Measurements from ENCODE around the gene ZBTB39.
A peak's percentile ranks its signal among the peaks of the same experiment; 100 is the strongest.
"Not testable (repeated sequence)": the region's sequence is repeated elsewhere in the genome, so short reads cannot be mapped to it uniquely, and the experiment has no call there.

Gene ZBTB39

DNA sequence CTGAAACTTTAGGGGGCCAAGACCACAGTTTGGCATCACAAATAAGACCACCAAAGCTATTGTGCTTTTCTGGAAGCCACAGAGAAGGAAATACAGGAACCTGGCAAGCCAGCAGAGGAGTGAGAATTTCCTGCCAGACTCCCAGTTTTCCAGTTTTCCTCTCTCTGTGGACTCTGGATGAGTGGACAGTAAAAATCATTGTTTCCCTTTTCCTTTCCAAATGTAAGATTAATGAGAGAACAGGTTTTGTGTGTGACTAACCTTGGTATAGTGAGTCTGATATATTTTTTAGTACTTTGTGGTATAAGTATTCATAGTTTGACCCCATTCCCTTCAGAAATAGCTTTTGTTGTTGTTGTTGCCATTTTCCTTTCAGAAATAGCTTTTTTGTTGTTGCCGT lies 12.6 kb upstream of the ZBTB39 start:
- TF ChIP-seq, protein P1, sequence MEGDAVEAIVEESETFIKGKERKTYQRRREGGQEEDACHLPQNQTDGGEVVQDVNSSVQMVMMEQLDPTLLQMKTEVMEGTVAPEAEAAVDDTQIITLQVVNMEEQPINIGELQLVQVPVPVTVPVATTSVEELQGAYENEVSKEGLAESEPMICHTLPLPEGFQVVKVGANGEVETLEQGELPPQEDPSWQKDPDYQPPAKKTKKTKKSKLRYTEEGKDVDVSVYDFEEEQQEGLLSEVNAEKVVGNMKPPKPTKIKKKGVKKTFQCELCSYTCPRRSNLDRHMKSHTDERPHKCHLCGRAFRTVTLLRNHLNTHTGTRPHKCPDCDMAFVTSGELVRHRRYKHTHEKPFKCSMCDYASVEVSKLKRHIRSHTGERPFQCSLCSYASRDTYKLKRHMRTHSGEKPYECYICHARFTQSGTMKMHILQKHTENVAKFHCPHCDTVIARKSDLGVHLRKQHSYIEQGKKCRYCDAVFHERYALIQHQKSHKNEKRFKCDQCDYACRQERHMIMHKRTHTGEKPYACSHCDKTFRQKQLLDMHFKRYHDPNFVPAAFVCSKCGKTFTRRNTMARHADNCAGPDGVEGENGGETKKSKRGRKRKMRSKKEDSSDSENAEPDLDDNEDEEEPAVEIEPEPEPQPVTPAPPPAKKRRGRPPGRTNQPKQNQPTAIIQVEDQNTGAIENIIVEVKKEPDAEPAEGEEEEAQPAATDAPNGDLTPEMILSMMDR (IDR thresholded peaks at IDR 0.05; ENCODE audit: insufficient read depth, low read length, poor library complexity, severe bottlenecking) = no peak
- Histone ChIP-seq H3K4me3 (replicated peaks; ENCODE audit: low read depth, low read length) (no peak overlapping the region), H3K36me3 (ENCODE audit: control insufficient read depth, insufficient read depth, low read length) (no peaks in the 10 kb centered on the region), H3K27me3 (replicated peaks; ENCODE audit: control insufficient read depth, insufficient read depth, low read length) (no peaks in the 10 kb centered on the region)
- DNase-seq (ENCODE audit: extremely low read depth, insufficient read length) = no peak

DNA sequence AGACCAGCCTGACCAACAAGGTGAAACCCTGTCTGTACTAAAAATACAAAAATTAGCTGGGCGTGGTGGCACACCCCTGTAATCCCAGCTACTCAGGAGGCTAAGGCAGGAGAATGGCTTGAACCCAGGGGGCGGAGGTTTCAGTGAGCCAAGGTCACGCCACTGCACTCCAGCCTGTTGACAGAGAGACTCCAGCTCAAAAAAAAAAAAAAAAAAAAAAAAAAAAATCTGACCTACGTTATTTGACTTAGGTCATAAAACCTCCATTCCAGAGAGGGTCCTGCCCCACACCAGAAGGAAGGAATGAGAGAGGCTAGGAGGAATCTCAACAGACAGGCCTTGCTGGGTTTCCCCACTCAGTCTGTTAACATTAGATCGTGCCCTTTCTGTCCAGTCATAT lies 12.0 kb upstream of the ZBTB39 start:
- DNase-seq (ENCODE audit: extremely low read depth, insufficient read length); H3K4me3 ChIP-seq (replicated peaks; ENCODE audit: low read depth, low read length); H3K27me3 ChIP-seq (replicated peaks; ENCODE audit: control insufficient read depth, insufficient read depth, low read length); H3K36me3 ChIP-seq (ENCODE audit: control insufficient read depth, insufficient read depth, low read length): not testable (repeated sequence)

DNA sequence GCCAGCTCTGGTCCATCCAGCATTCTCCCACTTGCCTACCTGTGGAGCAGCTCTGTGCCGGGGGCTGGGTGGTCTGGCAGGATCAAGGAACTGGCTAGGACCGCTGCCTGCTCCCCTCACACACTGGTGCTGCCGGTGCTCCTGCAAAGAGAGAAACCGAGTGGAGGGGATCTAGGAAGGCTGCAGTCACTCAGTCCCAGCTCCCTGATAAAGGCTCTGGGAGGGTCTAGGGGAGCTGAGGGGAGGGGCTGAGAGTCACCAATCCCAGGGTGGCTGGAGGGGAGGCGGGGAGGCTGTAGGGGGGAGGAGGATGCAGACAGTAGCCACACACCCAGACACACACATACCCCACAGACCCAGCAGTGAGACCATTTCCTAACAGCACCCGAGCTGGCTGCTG lies 10.0 kb upstream of the ZBTB39 start, which contains the start of gene TAC3:
TSS of gene TAC3 (minus strand) at position 182 of the 400 bp plus-strand sequence. CDS start 732 bp downstream, outside the sequence.
- Histone ChIP-seq H3K27me3 (replicated peaks; ENCODE audit: control insufficient read depth, insufficient read depth, low read length) (no peaks in the 10 kb centered on the region), H3K36me3 (ENCODE audit: control insufficient read depth, insufficient read depth, low read length) (no peaks in the 10 kb centered on the region), H3K4me3 (replicated peaks; ENCODE audit: low read depth, low read length) (no peak within 1 kb of the TSS)
- TF ChIP-seq, protein P1 (IDR thresholded peaks at IDR 0.05; ENCODE audit: insufficient read depth, low read length, poor library complexity, severe bottlenecking) = no peak
- DNase-seq (ENCODE audit: extremely low read depth, insufficient read length) = no peak

DNA sequence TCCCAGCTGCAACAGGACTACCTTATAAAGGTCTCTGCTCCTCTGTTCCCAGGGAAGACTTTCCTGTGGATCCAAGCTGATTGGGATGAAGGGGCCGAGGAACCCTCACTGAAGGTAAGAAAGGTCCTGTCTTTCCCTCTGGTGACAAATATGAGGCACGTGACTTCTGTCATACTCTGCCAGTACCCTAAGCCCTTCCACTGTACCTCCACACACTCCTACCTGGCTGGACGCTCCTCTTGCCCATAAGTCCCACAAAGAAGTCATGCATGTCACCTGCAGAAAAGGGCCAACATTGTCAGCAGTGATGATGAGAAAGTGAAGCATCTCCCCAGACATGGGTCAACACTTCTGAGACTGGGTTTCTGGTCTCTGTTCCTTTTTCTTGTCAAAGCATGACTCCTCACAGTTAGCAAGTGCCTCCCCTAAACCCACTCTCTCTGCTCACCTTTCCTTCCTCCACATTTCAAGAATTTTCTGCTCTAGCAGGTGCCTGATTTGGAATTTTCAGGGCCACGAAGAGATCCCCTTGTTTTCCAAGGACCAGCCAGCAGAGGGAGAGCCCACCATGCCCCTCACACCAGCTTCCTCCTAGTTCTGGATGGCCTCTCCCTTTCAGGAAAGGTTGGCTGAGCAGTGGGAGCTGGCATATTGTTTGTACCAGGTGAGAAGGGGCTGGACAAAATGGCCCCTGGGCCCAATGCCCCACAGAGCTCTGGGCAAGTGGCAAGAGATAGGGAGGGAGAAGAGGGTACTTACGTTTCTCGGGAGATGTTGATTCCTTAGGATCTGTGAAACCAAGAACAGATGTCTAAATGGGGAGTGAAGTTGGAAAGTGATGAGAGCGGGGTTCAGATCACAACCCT lies 6.5 kb upstream of the ZBTB39 start:
- no peak overlapping the region for H3K4me3 ChIP-seq (replicated peaks; ENCODE audit: low read depth, low read length)
- DNase-seq (ENCODE audit: extremely low read depth, insufficient read length) = peak; percentile 23
- no peaks in the 10 kb centered on the region for H3K27me3 ChIP-seq (replicated peaks; ENCODE audit: control insufficient read depth, insufficient read depth, low read length)
- H3K36me3 ChIP-seq (ENCODE audit: control insufficient read depth, insufficient read depth, low read length) = no peaks in the 10 kb centered on the region
- TF ChIP-seq, protein P1 (IDR thresholded peaks at IDR 0.05; ENCODE audit: insufficient read depth, low read length, poor library complexity, severe bottlenecking) = peak; percentile 20

DNA sequence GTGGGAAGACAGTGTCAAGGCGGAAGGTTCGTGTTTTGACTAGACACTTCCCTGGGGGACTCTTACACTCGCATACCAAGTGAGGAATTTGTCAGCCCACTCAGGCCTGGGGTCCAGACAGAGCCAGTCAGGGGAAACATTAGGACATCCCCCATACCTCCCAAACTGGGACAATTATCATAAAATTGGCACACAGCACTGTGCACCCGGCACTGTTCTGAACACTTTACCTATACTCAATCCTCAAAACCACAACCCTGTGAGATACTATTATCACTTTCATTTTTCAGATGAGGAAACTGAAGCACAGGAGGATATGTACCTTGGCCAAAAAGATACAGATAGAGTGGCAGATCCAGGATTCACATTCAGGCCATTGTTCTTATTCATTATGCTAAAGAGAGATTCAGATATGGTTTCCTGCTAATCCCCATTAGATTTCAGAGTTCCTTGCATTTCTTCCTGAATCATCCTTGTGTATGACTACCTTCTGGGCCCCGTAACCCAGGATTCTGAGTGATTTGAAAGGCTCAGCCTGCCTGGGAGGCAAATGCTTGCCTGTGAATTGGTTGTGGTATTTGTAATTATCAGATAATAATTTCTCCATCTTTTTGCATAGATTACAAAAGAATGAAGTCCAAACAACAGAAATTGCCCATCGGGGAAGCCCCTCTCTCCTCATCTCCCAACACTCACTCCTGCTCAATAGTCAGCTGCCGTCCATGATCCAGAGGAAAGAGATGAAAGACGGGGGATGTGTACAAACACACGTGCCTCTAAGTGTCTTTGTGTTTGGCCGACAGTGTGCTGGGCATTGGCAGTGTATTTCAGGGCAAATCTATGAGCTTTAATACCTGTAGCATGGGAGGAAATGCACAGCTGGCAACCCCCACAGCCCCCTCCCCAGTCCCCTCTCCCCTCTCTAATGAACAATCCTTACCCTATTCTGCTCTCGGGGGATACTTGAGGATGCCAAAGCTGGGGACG lies 5.4 kb upstream of the ZBTB39 start:
- no peak for DNase-seq (ENCODE audit: extremely low read depth, insufficient read length)
- Histone ChIP-seq H3K4me3 (replicated peaks; ENCODE audit: low read depth, low read length) (no peak overlapping the region), H3K36me3 (ENCODE audit: control insufficient read depth, insufficient read depth, low read length) (no peaks in the 10 kb centered on the region), H3K27me3 (replicated peaks; ENCODE audit: control insufficient read depth, insufficient read depth, low read length) (no peaks in the 10 kb centered on the region)
- TF ChIP-seq, protein P1 (IDR thresholded peaks at IDR 0.05; ENCODE audit: insufficient read depth, low read length, poor library complexity, severe bottlenecking) = no peak
